GM21723 (cell line): ENCODE results near the gene BTAF1.
"Not testable (repeated sequence)": the region's sequence is repeated elsewhere in the genome, so short reads cannot be mapped to it uniquely, and the experiment has no call there.

ENCODE experiments used
- ATAC-seq: cut with Tn5 transposase; IDR thresholded peaks from one replicate; pipeline ENCODE4 v1.9.1; 2021; ENCODE audit warnings: mild to moderate bottlenecking, moderate library complexity; ENCODE audit not compliant: unreplicated experiment

BTAF1 gene

DNA sequence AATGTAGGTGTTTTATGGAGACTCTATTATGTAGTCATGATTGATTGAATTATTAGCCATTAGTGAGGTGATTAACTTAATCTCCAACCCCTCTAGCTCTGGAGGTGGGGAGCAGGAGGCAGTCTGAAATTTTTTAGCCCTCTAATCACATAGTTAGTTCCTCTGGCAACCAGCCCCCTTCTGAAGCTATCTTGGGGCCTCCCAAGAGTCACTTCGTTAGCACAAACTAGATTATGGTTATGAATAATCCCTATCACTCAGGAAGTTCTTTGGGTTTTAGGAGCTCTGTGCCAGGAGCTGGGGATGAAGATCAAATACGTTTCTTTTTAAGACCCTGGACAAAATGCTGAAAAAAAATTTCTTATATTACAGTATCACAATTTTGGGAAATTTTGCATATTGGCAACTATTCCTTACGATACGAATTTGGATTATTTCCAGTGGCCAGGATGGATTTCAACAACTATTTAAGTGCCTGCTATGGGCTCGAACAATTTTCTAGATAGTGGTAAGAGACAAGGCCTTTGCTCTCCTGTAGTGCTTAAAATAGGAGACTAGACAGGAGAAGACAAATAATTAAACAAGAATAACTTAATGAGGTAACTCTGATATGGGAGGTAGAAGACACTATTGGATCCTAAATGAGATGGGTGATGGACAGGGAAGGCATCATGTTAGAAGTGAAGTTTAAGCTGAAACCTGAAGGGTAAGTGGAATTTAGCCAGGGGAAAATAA is 52.9 kb downstream of the BTAF1 start:
- ATAC-seq: no peak

DNA sequence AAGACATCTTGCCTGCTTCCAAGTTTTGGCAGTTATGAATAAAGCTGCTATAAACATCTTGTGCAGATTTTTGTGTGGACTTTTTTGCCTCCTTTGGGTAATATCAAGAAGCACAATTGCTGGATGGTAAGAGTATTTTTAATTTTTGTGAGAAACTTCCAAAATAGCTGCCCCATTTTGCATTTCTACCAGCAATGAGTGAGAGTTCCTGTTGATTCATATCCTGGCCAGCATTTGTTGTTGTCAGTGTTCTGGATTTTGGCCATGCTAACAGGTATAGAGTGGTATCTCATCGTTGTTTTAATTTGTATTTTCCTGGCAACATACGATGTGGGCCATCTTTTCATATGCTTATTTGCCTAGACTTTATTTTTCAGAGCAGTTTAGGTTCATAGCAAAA is 53.9 kb downstream of the BTAF1 start:
- no peak for ATAC-seq

DNA sequence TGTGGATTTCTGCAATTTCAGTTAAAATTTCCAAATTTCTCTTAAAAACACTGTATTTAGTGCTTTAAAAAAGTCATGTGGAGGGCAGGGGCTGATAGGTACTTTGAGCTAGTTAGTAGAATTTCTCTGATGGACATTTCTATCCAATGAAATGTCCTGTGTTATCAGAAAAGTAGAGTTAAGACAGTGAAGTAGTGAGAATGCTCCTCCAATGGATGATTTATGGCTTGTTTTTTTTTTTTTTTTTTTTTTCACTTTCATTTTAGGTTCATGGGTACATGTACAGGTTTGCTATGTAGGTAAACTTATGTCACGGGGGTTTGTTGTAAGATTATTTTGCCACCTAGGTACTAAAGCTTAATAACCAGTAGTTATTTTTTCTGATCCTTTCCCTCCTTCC is 55.0 kb downstream of the BTAF1 start:
- no peak for ATAC-seq

DNA sequence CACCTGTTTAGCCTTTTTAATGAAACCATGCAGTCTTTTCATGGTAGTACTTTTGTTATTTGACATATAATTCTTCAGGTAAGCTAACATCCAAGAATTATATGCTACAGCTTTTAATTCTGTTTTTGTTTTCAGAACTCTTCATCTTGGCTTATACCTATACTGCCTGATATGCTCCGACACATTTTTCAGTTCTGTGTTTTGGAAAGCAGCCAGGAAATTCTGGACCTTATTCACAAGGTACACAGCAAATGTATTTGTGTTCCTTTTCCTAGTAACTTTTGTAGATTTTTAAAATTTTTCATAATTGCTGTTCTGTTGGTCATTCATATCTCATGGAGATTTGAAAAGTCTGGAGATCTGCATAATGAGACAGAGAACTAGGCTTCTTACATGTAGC is 56.7 kb downstream of the BTAF1 start:
- ATAC-seq: no peak

DNA sequence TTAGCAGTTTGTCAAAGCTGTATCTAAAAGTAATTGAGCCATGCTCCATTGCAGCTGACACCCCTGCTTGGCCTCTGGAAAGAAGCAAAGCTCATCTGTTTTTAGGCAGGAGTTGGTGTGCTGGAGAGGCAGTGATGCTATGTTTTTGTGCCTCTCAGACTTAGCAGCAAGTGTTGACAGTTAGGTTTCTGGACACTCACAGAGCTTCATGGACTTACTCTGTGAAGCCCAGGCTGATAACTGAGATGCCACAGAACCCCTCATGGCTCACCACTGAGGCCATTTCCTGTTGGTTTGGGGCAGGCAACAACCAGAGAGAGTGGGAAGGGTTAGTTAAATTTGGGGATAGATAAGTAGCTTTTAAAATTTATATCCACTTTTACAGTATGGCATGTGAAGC is 59.8 kb downstream of the BTAF1 start:
- ATAC-seq: no peak

DNA sequence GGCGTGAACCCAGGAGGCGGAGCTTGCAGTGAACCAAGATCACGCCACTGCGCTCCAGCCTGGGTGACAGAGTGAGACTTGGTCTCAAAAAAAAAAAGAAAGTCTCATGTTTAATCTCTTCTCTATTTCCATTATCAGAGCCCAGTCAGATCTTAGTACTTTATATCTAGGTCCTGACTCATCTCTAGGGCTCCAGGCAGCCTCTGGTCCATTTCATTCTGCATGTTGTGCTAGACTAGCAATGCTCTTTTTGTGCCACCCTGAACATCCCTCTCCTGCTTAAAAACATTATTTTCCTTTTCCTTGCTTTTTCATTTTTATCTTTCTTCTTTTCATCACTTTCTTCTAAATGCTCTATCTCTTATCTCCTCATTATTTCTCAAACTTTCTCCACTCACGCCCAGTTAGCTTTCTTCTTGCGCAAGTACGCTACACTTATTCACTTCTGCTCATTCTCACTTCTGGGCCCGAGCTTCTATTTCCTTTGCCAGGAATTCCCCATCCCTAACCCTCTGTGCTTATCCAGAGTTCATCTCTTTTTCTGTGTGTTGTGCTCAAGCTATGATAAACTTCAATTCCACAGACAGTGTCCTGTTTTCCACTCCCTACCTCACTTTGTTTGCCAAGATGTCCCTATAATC is 63.9 kb downstream of the BTAF1 start:
- ATAC-seq: no peak

DNA sequence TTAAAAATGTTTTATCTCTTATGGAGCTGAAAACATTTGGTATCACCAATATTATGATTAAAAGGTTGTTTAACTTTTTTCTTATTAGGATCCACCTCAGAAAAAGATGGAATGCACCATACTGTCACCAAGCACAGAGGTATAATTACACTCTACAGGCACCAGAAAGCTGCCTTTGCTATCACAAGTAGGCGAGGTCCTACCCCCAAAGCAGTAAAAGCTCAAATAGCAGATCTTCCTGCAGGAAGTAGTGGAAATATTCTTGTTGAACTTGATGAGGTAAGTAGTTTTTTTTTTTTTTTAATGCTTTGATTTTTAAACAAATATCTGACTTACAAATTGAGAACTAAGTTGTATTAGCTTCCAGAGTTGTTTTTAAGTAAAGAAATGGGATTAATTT is 68.5 kb downstream of the BTAF1 start:
- ATAC-seq: no peak

DNA sequence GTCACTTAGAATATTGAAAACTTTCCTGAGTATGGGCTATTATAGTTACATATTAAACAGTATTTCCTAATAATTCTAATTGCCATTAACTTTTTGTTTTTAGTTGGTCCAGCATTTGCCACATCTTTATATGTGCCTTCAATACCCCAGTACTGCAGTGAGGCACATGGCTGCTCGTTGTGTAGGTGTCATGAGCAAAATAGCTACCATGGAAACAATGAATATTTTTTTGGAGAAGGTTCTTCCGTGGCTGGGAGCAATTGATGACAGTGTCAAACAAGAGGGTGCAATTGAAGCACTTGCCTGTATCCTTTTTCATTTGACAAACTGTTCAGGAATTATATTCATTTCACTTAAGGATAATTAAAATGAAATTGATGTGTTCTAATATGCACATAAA is 72.7 kb downstream of the BTAF1 start:
- ATAC-seq: no peak

DNA sequence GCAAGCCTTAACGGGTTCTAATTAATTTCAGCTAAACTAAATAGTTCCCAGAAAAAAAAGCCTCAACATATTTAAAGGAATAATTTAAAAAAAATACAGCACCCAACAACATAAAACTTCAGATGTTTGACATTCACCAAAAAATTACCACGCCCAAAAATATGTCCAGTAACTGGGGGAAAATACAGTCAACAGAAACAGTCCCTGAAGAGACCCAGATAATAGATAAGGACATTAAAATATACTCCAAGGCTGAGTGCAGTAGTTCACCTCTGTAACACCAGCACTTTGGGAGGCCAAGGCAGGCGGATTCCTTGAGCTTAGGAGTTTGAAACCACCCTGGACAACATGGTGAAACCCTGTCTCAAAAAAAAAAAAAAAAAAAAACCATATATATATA is 78.0 kb downstream of the BTAF1 start:
- ATAC-seq: no peak

DNA sequence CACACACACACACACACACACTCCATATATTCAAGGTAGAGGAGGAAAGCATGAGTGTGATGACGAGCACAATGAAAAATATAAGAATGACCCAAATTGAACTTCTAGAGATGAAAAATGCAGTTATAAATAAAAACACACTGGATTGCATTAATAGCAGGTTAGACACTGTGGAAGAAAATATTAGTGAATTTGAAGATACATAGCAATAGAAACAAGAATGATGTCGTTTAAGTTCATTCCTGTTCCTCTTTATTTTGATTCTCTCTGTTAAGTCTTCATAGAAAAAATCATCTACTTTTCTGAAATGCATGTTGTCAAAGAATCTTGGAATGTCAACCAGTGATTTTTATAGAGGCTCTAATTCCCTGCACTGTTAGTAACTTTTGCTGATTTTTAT is 78.4 kb downstream of the BTAF1 start:
- no peak for ATAC-seq

DNA sequence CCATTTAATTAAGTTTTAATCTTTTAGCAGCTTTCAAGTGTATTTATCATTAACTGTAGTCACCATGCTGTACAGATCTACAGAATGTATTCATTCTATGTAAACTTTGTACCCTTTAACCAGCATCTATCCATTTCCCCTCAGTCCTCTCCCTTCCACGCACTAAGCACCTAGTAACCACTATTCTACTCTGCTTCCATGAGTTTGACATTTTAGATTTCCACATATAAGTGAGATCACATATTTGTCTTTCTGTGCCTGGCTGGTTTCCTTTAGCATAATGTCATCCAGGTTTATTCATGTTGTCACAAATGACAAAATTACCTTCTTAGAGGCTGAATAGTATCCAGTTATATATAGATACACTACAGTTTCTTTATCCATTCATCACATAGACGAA is 79.7 kb downstream of the BTAF1 start:
- ATAC-seq: no peak

DNA sequence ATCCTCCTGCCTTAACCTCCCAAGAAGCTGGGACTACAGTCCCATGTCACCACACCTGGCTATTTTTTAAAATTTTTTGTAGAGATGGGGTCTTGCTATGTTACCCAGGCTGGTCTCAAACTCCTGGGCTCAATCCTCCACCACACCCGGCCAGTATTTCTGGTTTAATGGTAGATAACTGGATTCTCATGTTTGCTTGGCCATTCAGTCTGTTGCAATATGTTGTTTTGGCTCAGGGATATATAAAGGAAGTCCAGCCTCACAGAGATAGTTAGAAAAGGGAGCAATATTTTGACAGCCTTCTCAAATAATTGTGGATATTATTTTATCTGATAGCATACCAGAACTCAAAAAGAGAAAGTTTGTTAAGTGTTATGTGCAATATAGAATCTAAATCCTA is 82.4 kb downstream of the BTAF1 start:
- no peak for ATAC-seq

DNA sequence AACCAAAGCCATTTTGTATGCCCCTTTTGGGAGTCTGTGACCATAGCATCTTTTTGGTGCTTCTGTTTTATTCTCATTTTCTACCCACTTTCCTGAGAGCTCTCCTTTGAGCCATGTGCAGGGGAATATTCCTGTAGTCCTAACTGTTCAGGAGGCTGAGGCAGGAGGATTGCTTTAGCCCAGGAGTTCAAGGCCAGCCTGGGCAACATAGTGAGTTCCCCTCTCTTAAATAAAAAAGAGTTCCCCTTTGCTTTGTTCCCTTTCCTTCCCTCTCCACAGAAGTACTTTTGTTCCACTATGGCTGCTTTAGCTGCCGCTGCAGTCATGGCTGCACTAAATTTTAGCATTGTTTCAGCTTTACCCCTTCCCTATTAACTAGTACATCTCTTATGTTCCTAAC is 85.9 kb downstream of the BTAF1 start:
- ATAC-seq: no peak

DNA sequence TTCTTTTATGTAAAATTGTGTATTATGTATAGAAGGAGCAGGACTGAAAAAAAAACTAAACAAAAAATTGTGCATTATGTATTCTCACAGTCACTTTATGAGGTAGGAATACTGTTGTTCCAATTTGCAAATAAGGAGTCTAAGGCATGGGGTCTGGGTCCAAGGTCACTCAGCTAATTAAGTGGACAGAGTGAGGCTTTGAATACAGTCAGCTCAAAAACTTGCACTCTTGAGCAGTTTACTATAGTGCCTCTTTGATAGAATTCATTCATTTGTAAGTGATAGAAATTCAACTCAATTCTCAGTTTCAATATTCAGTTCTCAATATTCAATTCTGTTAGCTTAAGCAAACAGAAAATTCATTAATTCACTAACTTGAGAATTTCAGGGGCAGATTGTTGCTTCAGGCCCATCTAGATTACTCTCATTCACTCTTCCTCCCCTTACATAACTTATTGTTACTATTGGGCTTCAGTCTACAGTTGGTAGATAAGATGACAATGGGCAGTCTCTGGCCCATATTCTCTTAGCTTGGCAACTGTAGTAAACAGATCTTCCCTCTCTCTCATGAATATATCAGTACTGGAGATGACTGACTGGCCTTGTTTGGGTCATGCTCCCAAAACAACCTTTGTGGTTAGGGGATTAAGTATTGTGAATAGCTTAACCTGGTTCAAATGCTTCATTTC is 86.6 kb downstream of the BTAF1 start:
- no peak for ATAC-seq

DNA sequence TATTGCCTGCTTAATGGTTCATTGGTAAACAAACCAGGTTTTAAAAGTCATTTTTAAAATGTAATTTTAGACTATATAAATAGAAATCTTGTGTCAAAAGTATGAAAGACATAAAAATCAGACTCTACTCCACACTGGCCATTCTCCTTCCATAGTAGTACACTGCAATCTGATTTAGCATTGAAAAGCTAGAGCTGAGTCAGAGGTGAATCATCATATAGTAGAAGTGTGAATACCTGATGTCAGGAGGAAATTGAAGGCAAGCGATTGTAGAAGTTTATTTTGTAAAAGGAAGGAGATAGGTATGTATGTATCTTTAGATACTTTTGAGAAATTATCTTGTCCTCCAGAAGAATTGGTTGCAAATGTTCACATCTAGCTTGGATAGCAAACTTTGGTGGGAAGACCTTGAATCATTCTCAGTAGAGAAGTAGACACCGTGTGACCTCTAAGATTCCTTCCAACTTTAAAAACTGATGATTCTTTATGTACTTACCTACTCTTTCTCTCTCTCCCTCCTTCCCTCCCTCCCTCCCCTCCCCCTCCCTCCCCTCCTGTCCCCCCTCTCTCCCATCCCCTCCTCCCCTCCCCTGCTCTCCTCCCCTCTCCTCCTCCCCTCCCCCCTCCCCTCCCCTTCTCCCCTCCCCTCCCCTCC is 88.1 kb downstream of the BTAF1 start:
- ATAC-seq: no peak

DNA sequence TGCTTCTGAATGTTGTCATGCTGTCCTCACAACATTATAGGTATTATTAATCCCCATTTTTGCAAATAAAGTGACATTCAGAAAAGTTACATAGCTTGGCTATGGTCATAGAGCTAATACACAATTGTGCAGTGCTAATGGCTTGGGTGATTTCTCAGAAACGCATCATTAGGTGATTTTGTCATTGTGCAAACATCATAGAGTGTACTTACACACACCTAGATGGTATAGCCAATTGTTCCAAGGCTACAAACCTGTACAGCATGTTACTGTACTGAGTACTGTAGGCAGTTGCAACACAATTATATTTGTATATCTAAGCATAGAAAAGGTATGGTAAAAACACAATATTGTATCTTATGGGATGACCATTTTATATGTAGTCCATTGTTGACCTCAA is 91.0 kb downstream of the BTAF1 start:
- ATAC-seq: no peak

DNA sequence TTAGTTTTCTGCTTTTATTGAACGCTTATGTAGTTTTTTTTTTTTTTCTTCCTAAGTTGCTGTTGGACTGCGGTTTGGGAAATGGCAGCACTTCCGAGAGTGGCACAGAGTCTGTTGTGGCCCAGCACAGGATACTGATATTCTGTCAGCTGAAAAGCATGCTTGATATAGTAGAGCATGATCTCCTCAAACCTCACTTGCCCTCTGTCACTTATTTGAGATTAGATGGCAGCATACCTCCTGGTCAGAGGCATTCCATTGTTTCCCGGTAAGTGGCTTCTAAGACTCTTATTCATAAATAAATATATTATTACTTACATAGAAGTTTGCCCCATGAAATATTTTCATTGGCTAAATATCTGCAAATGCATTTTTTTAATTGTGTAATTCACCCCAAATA is 101.1 kb downstream of the BTAF1 start:
- no peak for ATAC-seq

DNA sequence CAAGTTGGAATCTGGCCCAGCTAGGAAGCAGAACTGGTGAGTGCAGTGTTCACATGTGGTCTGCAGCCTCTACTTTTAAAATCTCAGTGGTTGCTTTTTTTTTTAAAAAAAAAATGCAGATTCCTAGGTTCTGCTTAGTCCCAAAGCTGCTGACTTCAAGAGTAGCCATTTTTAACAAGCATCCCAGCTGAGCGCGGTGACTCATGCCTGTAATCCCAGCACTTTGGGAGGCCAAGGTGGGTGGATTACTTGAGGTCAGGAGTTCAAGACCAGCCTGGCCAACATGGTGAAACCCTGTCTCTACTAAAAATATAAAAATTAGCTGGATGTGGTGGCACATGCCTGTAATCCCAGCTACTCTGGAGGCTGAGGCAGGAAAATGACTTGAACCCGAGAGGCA is 101.8 kb downstream of the BTAF1 start:
- ATAC-seq: not testable (repeated sequence)

DNA sequence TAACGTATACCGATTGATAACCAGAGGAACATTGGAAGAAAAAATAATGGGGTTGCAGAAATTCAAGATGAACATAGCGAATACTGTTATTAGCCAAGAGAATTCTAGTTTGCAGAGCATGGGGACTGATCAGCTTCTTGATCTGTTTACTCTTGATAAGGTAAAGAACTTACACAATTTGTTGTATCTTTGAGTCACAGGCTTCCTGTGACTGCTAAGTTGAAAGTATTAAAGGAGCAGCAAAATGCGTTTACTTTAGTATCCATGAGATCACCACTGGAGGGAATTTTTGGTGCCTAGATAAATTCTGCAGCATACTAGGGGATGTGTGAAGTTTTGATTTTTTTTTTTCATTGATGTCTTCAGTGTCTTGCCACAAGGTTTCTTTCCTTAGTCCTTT is 103.6 kb downstream of the BTAF1 start:
- no peak for ATAC-seq

DNA sequence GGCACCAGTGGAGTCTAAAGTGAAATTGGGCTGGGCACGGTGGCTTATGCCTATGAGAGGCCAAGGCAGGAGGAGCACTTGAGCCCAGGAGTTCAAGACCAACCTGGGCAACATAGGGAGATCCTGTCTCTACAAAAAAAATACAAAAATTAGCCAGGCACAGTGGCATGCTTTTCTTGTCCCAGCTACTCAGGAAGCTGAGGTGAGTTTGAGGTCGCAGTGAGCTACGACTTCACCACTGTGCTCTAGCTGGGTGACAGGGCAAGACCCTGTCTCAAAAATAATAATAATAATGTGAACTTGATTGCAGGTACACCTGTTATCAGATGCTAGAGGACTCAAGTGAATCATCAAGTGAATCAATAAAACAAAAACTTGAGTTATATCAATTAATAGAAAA is 108.0 kb downstream of the BTAF1 start:
- ATAC-seq: no peak

DNA sequence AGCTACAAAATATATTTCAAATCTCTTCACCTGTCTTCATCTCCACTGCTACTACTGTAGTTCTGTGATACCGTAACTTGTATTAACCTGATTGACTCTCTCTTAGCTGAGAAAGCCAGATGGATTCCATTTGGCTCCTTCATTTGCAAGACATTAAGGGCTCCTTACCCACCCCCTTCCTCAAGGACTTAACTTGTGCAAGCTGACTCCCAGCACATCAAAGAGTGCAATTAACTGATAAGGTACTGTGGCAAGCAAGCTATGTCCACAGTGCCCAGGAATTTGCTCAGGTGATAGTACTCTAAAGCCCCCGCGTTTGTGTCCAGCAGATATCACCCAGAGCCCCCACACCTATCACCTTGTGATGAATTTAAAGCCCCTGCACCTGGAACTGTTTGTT is 109.5 kb downstream of the BTAF1 start:
- ATAC-seq: not testable (repeated sequence)

DNA sequence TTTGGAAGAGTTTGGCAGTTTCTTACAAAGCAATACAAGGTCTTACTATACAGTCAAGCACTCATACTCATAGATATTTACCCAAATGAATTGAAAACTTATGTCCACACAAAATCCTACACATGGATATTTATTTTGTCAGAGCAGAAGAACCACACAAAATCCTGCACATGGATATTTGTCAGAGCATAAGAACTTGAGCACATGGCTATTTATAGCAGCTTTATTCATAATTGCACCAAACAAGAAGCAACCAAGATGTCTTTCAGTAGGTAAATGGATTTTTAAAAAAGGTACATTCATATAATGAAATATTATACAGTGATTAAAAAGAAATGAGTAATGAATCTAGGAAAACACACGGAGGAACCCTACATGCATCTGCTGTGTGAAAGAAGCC is 115.4 kb downstream of the BTAF1 start:
- no peak for ATAC-seq
